ENCODE data around the gene GUSB. TPM values are rescaled to one million over a fixed set of nuclear protein-coding genes. Genes with fewer than 3 reads are reported as not detected.
"Not testable (repeated sequence)": the region's sequence is repeated elsewhere in the genome, so short reads cannot be mapped to it uniquely, and the experiment has no call there.

Gene GUSB
- total and polyA plus RNA-seq, 7 donors = 9.3 to 18.8 (median 12.0) TPM

DNA sequence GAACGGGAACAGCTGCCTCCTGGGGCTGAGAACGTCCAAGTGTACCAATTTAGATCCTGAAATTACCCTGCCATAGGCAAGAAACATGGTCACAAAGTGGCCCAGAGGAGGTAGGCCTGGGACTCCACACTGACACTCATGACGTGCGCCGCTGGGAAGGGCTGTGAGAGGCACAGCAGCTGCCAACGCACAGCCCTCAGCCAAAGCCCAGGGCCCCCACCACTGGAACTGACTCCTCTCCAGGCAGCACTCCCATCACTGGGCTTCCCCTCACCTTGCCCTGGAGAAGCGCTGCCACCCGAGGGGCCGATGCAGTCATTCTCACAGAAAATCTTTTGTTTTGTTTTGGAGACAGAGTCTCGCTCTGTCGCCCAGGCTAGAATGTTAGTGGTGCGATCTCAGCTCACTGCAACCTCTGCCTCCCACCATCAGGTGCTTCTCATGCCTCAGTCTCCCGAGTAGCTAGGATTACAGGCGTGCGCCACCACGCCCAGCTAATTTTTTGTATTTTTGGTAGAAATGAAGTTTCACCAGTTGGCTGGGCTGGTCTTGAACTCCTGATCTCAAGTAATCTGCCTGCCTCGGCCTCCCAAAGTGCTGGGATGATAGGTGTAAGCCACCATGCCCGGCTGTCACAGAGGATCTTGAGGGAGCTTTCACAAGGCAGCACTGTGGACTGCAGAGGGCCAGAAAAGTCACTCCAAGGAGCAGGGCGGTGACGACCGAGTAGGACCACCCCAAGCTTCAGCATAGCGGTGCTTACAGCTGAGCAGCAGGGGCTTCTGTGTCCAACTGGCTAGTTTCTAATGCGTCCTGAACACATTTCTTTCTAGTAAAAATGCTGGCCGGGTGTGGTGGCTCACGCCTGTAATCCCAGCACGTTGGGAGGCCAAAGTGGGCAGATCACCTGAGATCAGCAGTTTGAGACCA, 13.5 kb downstream of the GUSB start:
- Histone ChIP-seq H3K36me3 (ENCODE audit: insufficient read depth in 1 of 2, low read depth in 1 of 2) (peaks cover 18 to 100% of the 10 kb centered on the region in 2 donors), H3K27ac (no peak overlapping the region), H3K27me3 (ENCODE audit: insufficient read depth in 3 of 3, low read length in 2 of 3) (no peaks in the 10 kb centered on the region), H3K9me3 (no peaks in the 10 kb centered on the region), H3K4me3 (no peak overlapping the region), H3K4me1 (no peaks in the 10 kb centered on the region)
- DNase-seq = no peak
- TF ChIP-seq CTCF (IDR thresholded peaks at IDR 0.05) = no peak
- WGBS, 3 donors = 91 to 94% (median 91%) methylated on average over 26 of the region's 26 CpGs
- intact Hi-C loops (cut with DNase I) = no loop called here
- ATAC-seq = no peak

- peaks cover 12 to 100% of the 10 kb centered on the region in 2 donors for H3K36me3 ChIP-seq (ENCODE audit: insufficient read depth in 1 of 2, low read depth in 1 of 2)
- DNase-seq (no peak), ATAC-seq (no peak)
- intact Hi-C loops (cut with DNase I) = no loop called here
- WGBS, 3 donors = 93 to 94% (median 93%) methylated on average over 17 of the region's 17 CpGs
- no peaks in the 10 kb centered on the region for H3K9me3 ChIP-seq
- no peaks in the 10 kb centered on the region for H3K4me1 ChIP-seq
- no peak overlapping the region for H3K4me3 ChIP-seq
- no peak overlapping the region for H3K27ac ChIP-seq
- no peaks in the 10 kb centered on the region for H3K27me3 ChIP-seq (ENCODE audit: insufficient read depth in 3 of 3, low read length in 2 of 3)
- no peak for TF ChIP-seq CTCF (IDR thresholded peaks at IDR 0.05)
Measured at GRCh38 chr7:65967361-65968155, 14.5 kb downstream of the GUSB start.

DNA sequence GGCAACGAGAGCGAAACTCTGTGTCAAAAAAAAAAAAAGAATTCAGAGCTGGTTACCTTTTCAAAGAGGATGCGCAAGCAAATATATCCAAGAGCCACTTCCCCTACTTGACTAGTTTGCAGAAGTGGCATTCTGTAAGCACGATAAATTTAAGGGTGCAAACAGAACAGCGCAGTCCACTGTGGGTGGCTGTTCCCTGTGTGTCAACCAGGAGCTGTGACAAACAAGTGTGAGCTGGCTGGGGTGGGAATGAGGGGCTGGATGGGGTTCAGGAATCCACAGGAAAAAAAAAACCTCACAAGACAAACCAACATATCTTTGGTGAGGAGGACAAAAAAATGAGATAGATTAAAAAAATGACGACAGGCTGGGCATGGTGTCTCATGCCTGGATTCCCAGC, 15.9 kb downstream of the GUSB start:
- intact Hi-C loops (cut with DNase I) = no loop called here
- H3K4me1 ChIP-seq = no peaks in the 10 kb centered on the region
- no peak overlapping the region for H3K4me3 ChIP-seq
- H3K36me3 ChIP-seq (ENCODE audit: insufficient read depth in 1 of 2, low read depth in 1 of 2) = peaks cover 12 to 100% of the 10 kb centered on the region in 2 donors
- WGBS, 3 donors = 96 to 98% (median 97%) methylated on average over 6 of the region's 6 CpGs
- no peaks in the 10 kb centered on the region for H3K27me3 ChIP-seq (ENCODE audit: insufficient read depth in 3 of 3, low read length in 2 of 3)
- no peak for TF ChIP-seq CTCF (IDR thresholded peaks at IDR 0.05)
- DNase-seq (no peak), ATAC-seq (no peak)
- H3K27ac ChIP-seq = no peak overlapping the region
- no peaks in the 10 kb centered on the region for H3K9me3 ChIP-seq

DNA sequence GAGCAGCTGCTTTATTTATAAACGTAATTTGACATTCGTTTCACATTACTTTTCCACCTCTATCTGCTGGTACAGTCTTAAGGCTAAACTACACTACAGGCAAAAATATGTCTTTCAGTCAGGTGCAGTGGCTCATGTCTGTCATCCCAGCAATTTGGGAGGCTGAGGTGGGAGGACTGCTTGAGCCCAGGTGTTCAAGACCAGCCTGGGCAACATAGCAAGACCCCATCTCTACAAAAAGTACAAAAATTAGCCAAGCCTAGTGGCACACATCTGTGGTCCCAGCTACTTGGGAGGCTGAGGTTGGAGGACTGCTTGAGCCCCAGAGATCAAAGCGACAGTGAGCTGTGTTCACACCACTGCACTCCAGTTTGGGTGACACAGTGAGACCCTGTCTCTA, 17.3 kb downstream of the GUSB start:
- H3K27ac ChIP-seq; intact Hi-C loops (cut with DNase I); DNase-seq; H3K4me1 ChIP-seq; H3K9me3 ChIP-seq; H3K4me3 ChIP-seq; H3K27me3 ChIP-seq (ENCODE audit: insufficient read depth in 3 of 3, low read length in 2 of 3); ATAC-seq: not testable (repeated sequence)
- 80 to 89% (median 80%) methylated on average over 3 of the region's 3 CpGs for WGBS, 3 donors
- H3K36me3 ChIP-seq (ENCODE audit: insufficient read depth in 1 of 2, low read depth in 1 of 2) = peaks cover 14 to 99% of the 10 kb centered on the region in 2 donors

GRCh38 chr7:65962033-65962432, 20.0 kb downstream of the GUSB start:
- Histone ChIP-seq H3K27ac (no peak overlapping the region), H3K9me3 (no peaks in the 10 kb centered on the region), H3K27me3 (ENCODE audit: insufficient read depth in 3 of 3, low read length in 2 of 3) (no peaks in the 10 kb centered on the region), H3K36me3 (ENCODE audit: insufficient read depth in 1 of 2, low read depth in 1 of 2) (peaks cover 14 to 95% of the 10 kb centered on the region in 2 donors), H3K4me1 (no peaks in the 10 kb centered on the region), H3K4me3 (no peak overlapping the region)
- no peak for TF ChIP-seq CTCF (IDR thresholded peaks at IDR 0.05)
- intact Hi-C loops (cut with DNase I) = no loop called here
- ATAC-seq (no peak), DNase-seq (no peak)
- 87 to 94% (median 89%) methylated on average over 6 of the region's 6 CpGs for WGBS, 3 donors
